ENCODE results near the gene MSGN1. TPM values are rescaled to one million over a fixed set of nuclear protein-coding genes. Genes with fewer than 3 reads are reported as not detected.

MSGN1 gene
- total RNA-seq, 4 donors from 2014 or later: not detected

DNA sequence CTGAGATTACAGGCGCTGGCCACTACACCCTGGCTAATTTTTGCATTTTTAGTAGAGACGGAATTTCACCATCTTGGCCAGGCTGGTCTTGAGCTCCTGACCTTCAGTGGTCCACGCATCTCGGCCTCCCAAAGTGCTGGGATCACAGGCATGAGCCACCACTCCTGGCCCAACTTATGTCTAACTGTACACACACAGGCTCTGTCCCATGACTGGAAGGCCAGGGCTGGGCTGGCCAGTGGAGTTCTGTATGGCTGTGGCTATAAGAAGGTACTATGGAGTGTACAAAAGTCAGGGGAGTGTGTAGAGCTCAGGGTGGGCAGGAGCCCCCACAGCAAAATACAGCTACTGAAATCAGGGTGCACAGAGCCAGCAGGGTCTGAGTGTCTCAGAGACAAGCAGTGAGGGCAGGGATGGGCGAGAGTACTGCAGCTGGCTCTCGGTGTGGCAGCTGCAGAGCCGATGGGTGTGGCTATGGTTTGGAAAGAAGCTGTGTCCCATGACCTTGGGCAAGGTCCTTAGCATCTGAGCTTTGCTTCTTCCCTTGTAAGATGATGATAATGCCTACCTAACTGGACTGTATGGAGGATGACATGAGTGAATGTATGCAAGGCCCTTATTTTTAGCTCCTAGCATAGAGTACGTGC lies 10.4 kb upstream of the MSGN1 start:
- H3K4me1 ChIP-seq: peaks cover 0 to 2% (median 0%) of the 10 kb centered on the region in 4 donors
- H3K4me3 ChIP-seq: no peak overlapping the region
- H3K27me3 ChIP-seq: no peaks in the 10 kb centered on the region
- no peak for DNase-seq (ENCODE audit: extremely low spot score)
- no peaks in the 10 kb centered on the region for H3K36me3 ChIP-seq
- no peak overlapping the region for H3K27ac ChIP-seq (replicated peaks in 1 of 4)
- TF ChIP-seq POLR2A (IDR thresholded peaks at IDR 0.05; ENCODE audit: low read depth) (no peak), EP300 (IDR thresholded peaks at IDR 0.05) (no peak)
- TF ChIP-seq, protein P1, sequence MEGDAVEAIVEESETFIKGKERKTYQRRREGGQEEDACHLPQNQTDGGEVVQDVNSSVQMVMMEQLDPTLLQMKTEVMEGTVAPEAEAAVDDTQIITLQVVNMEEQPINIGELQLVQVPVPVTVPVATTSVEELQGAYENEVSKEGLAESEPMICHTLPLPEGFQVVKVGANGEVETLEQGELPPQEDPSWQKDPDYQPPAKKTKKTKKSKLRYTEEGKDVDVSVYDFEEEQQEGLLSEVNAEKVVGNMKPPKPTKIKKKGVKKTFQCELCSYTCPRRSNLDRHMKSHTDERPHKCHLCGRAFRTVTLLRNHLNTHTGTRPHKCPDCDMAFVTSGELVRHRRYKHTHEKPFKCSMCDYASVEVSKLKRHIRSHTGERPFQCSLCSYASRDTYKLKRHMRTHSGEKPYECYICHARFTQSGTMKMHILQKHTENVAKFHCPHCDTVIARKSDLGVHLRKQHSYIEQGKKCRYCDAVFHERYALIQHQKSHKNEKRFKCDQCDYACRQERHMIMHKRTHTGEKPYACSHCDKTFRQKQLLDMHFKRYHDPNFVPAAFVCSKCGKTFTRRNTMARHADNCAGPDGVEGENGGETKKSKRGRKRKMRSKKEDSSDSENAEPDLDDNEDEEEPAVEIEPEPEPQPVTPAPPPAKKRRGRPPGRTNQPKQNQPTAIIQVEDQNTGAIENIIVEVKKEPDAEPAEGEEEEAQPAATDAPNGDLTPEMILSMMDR (IDR thresholded peaks at IDR 0.05): no peak
- no peaks in the 10 kb centered on the region for H3K9me3 ChIP-seq
- intact Hi-C loops (cut with DNase I): no loop called here
- 77% methylated on average over 8 of the region's 8 CpGs for WGBS

DNA sequence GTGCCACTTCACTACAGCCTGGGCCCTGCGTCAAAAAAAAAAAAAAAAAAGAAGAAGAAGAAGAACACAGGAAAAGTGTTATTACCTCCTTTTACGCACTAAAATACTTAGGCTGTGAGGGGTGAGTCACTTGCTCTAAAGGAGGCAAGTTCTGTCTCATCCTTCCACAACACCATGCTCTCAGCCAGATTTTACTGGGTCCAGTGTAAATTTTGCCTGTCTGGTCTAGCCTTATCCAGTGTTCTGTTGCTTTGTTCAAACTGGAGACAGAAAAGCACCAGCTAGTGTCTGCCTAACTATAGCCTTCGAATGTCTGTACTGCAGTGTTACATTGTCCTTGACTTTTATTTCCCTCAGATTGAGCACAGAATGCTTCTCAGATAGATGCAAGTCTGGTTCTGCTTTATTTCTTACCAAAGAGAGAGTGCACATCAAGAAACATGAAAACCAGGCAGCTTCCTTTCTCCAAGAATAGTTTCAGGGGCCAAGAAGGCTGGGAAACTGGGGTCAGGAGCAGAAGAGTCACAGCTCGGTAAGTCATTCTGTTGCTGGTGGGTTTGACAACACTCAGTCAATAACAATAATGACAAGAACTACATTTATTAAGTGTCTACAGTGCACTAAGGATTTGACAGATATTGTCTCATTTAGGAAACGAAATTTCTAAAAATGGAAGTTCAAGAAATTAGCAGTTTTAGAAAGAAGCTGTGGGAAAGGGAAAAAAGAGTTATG lies 3.1 kb upstream of the MSGN1 start:
- no peaks in the 10 kb centered on the region for H3K27me3 ChIP-seq
- 74% methylated on average over 5 of the region's 5 CpGs for WGBS

DNA sequence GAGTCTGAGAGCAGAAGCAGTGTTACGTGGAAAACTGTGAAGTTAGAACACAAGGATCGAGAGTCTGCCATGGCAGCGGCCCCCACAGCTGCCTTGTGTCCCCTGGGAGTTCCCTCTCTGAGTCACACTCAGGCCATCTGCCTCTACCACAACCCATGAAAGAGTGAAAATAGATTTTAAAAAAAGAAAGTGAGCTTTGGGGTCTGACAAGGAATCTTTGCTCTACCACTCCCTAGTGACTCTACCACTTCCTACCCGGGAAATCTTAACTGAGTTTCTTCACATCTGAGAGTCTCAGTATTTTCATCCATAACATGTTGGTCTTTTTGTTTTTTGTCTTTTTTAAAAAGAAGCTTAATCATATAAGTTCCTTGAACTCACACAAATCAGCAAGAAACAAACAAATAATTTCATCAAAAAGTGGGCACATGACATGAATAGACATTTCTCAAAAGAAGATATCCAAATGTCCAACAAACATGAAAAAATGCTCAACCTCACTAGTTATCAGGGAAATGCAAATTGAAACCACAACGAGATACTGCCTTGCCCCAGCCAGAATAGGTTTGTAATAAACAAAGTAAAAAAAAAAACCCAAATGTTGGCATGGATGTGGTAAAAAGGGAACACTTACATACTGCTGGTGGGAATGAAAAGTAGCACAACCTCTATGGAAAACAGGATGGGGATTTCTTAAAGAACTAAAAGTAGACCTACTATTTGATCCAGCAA lies 2.4 kb upstream of the MSGN1 start:
- intact Hi-C loops (cut with DNase I): no loop called here

More for the DNA sequence above, 3.1 kb upstream of the MSGN1 start:
- DNase-seq (ENCODE audit: extremely low spot score): no peak
- Histone ChIP-seq H3K9me3 (no peaks in the 10 kb centered on the region), H3K27ac (replicated peaks in 1 of 4) (peak overlapping the region in 2 of 4 donors; percentile 5 to 17), H3K36me3 (no peaks in the 10 kb centered on the region), H3K4me1 (no peaks in the 10 kb centered on the region), H3K4me3 (no peak overlapping the region)
- TF ChIP-seq, protein P1 (IDR thresholded peaks at IDR 0.05): no peak
- no peak for TF ChIP-seq POLR2A (IDR thresholded peaks at IDR 0.05; ENCODE audit: low read depth)
- TF ChIP-seq POLR2AphosphoS5 (IDR thresholded peaks at IDR 0.05): no peak
- intact Hi-C loops (cut with DNase I): no loop called here

DNA sequence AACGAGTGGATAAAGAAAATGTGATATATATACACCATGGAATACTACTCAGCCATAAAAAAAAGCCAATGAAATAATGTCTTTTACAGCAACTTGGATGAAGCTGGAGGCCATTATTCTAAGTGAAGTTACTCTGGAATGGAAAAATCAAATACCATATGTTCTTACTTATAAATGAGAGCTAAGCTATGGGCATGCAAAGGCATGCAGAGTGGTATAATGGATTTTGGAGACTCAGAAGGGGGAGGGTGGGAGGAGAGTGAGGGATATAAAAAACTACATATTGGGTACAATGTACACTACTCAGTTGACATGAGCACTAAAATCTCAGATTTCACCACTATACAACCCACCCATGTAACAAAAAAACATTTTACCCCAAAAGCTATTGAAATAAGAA lies 1.7 kb upstream of the MSGN1 start:
- WGBS: 100% methylated on average over 1 of the region's 1 CpG
- DNase-seq (ENCODE audit: extremely low spot score): no peak
- Histone ChIP-seq H3K27ac (replicated peaks in 1 of 4) (no peak overlapping the region), H3K36me3 (no peaks in the 10 kb centered on the region), H3K27me3 (no peaks in the 10 kb centered on the region), H3K4me3 (no peak overlapping the region), H3K9me3 (no peaks in the 10 kb centered on the region), H3K4me1 (no peaks in the 10 kb centered on the region)
- TF ChIP-seq, protein P1 (IDR thresholded peaks at IDR 0.05): no peak
- TF ChIP-seq POLR2AphosphoS5 (IDR thresholded peaks at IDR 0.05) (no peak), POLR2A (IDR thresholded peaks at IDR 0.05; ENCODE audit: low read depth) (no peak), EP300 (IDR thresholded peaks at IDR 0.05) (no peak)
- intact Hi-C loops (cut with DNase I): no loop called here

More for the DNA sequence above, 2.4 kb upstream of the MSGN1 start:
- DNase-seq (ENCODE audit: extremely low spot score): no peak
- H3K4me1 ChIP-seq: no peaks in the 10 kb centered on the region
- H3K36me3 ChIP-seq: no peaks in the 10 kb centered on the region
- 71% methylated on average over 5 of the region's 5 CpGs for WGBS
- H3K9me3 ChIP-seq: no peaks in the 10 kb centered on the region
- peak overlapping the region in 1 of 4 donors; percentile 17 for H3K27ac ChIP-seq (replicated peaks in 1 of 4)
- no peaks in the 10 kb centered on the region for H3K27me3 ChIP-seq
- H3K4me3 ChIP-seq: no peak overlapping the region
- TF ChIP-seq POLR2AphosphoS5 (IDR thresholded peaks at IDR 0.05) (no peak), POLR2A (IDR thresholded peaks at IDR 0.05; ENCODE audit: low read depth) (no peak), EP300 (IDR thresholded peaks at IDR 0.05) (no peak)
- TF ChIP-seq, protein P1 (IDR thresholded peaks at IDR 0.05): no peak
